Embryonic facial prominence (tissue), 1 donor: ENCODE results near the gene ANKRD65.
A peak's percentile ranks its signal among the peaks of the same experiment; 100 is the strongest.

Experiments used
- DNase-seq: peaks from one replicate; pipeline ENCODE4 v3.0.0-alpha.2; 2016; ENCODE audit errors: extremely low spot score

The ANKRD65 gene

GRCh38 chr1:1442069-1442770 is 21.1 kb upstream of the ANKRD65 start:
- DNase-seq: no peak

GRCh38 chr1:1441002-1441888 is 20.2 kb upstream of the ANKRD65 start:
- no peak for DNase-seq

- no peak for DNase-seq
Observed at GRCh38 chr1:1440262-1441001, 19.4 kb upstream of the ANKRD65 start.

GRCh38 chr1:1439546-1440261 is 18.6 kb upstream of the ANKRD65 start:
- DNase-seq: no peak

- no peak for DNase-seq
Observed at GRCh38 chr1:1438531-1439381, 17.7 kb upstream of the ANKRD65 start.

- no peak for DNase-seq
Observed at GRCh38 chr1:1437904-1438376, 16.9 kb upstream of the ANKRD65 start.

- no peak for DNase-seq
Observed at GRCh38 chr1:1437033-1437903, 16.2 kb upstream of the ANKRD65 start.

- DNase-seq: no peak
Observed at GRCh38 chr1:1436630-1437032, 15.6 kb upstream of the ANKRD65 start.

GRCh38 chr1:1435911-1436629 is 15.0 kb upstream of the ANKRD65 start:
- no peak for DNase-seq

- peak; percentile 12 for DNase-seq
Observed at GRCh38 chr1:1435106-1435903, 14.2 kb upstream of the ANKRD65 start, which contains the start of gene VWA1. Gene VWA1, plus strand, starts transcription at chr1:1435690. Its CDS starts 59 bp downstream, at chr1:1435749.

GRCh38 chr1:1434824-1435105 is 13.7 kb upstream of the ANKRD65 start:
- DNase-seq: no peak

GRCh38 chr1:1434131-1434823 is 13.2 kb upstream of the ANKRD65 start:
- DNase-seq: peak; percentile 24

- no peak for DNase-seq
Observed at GRCh38 chr1:1433804-1434130, 12.7 kb upstream of the ANKRD65 start.

GRCh38 chr1:1432951-1433803 is 12.1 kb upstream of the ANKRD65 start:
- DNase-seq: no peak

- no peak for DNase-seq
Observed at GRCh38 chr1:1432274-1432950, 11.3 kb upstream of the ANKRD65 start.

- DNase-seq: no peak
Observed at GRCh38 chr1:1431845-1432273, 10.8 kb upstream of the ANKRD65 start.
